ENCODE results near the gene CDKN1C.

The CDKN1C gene

GRCh38 chr11:2867142-2867541 lies 18.4 kb downstream of the CDKN1C start:
- no peak for FAIRE-seq

GRCh38 chr11:2865922-2866577 lies 19.5 kb downstream of the CDKN1C start:
- FAIRE-seq: no peak

GRCh38 chr11:2864901-2865300 lies 20.7 kb downstream of the CDKN1C start:
- FAIRE-seq: no peak

DNA sequence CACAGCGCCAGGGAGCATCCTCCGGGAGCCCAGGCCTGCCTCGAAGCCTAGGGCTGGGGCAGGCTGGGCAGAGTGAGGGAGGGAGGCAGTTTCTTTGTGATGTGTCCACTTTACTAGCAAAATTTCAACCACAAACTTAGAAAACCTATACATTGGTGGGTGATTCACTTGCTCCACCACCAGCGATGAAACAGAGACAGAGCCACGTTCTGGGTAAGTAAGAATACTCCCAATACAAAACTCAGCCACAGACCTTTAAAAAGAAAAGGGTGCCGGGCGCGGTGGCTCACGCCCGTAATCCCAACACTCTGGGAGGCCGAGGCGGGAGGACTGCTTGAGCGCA lies 22.3 kb downstream of the CDKN1C start:
- no peak for FAIRE-seq

DNA sequence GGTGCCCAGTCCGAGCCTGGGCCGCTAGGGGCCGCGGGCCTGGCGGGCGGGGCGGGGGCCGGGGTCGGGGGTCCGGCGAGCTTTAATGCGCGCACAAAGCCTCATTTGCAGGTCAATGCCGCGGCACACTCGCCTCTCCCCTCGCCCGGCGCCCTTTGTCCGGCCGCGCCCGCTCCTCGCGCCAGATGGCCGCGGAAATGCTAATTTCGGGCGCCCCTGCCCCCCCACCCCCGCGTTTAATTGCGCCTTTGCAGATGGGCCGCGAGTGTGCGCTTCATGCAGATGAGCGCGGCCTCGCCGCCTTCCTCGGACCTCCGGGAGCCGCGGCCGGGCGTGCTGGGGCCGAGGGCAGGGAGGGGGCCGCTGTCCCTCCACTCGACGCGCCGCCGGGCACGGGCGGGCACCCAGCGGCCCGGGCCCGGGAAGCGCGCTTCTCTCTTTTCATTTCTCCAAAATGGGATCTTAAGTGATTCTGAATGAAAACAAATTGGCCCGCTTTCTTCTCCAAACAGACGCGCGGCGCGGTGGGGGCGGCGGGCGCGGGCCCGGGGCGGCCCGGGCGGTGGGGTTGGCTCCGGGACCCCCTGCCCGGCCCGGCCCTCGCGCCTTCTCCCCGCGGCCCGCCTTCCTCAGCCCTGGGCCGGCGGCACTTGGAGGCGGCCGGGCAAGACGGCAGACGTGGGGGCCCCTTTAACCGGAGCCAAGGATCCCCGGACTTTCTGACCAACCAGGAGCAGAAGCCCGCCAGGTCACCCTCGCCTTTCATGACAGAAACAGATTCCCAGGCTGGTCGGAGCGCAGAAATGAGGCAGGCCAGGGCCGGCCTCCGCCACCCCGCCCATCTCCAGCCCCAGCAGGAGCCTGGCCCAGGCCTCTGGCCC lies 22.9 kb downstream of the CDKN1C start:
- no peak for FAIRE-seq

GRCh38 chr11:2860636-2861035 lies 24.9 kb downstream of the CDKN1C start:
- no peak for FAIRE-seq

DNA sequence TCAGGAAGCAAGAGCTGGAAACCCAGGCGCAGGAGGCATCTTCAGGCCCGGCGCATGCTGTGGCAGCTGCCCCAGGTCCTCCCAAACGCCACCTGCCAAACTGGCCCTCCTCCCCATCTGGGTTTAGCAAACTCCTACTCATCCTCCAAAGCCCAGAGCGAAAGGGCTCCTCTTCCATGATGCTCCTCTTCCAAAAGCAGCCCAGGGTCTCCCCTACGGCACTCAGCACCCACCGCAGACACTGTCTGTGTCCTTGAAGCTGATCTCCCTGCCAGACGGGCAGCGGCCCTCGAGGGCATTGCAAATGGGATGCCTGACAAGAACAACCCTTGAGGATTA lies 25.9 kb downstream of the CDKN1C start:
- no peak for FAIRE-seq

- no peak for FAIRE-seq
Observed at GRCh38 chr11:2858995-2859698, 26.4 kb downstream of the CDKN1C start.

DNA sequence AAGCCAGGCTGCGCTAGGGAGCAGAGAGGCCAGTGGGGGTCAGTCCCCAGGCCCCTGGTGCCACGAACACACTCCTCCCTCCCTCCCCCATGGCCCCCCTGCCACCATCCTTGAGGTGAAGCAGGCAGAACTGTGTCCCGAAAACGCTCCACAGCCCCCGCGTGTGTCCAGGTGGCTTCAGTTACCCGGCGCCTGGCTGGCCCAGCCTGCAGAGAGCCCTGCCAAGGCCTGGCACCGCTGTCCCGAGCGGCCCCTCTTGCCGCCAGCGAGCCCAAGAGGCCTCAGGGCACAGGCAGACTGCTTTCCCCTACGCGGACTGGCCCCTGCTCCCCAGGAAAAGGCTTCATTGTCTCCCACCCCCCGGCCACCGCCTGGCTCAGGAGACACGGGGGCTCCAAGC lies 27.7 kb downstream of the CDKN1C start:
- no peak for FAIRE-seq

GRCh38 chr11:2857276-2857675 lies 28.3 kb downstream of the CDKN1C start:
- no peak for FAIRE-seq

DNA sequence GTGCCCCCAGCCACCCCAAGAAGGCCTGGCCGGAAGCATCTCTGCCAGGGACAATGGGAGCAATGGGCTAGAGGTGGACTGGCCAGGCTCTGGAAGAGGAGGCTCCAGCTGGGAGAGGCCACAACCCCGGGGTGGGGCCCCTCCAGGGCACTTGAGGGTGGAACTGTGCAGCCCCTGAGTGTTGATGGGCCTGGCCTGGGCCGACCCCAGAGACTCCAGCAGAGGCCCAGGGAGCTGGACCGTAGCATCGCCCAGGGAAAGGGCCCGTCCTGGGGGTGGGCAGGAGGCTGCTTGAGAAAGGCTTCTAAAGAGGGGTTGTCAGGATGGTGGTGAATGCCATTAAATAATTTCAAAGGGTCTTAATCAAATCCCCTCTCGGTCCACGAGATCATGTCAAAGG lies 30.4 kb downstream of the CDKN1C start:
- no peak for FAIRE-seq

DNA sequence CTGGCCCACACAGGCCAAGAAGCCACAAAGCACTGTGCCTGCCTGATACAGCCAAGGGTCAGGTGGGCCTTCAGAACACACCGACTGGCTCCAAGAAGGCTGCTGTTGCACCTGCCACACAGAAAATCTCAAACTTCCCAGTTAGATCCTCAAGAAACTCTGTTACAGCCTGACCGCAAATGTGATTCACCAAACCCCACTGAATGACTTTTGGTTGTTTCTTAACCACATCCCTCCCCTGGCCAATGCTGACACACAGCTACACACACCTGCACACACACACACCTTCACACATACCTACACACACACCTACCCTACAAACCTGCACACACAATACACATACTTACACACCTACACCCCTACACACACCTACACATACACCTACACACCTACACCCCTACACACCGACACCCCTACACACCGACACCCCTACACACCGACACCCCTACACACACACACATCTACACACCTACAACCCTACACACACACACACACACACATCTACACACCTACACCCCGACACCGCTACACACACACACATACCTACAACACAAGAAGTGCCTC lies 31.5 kb downstream of the CDKN1C start:
- no peak for FAIRE-seq

- no peak for FAIRE-seq
Observed at GRCh38 chr11:2853401-2853800, 32.2 kb downstream of the CDKN1C start.

DNA sequence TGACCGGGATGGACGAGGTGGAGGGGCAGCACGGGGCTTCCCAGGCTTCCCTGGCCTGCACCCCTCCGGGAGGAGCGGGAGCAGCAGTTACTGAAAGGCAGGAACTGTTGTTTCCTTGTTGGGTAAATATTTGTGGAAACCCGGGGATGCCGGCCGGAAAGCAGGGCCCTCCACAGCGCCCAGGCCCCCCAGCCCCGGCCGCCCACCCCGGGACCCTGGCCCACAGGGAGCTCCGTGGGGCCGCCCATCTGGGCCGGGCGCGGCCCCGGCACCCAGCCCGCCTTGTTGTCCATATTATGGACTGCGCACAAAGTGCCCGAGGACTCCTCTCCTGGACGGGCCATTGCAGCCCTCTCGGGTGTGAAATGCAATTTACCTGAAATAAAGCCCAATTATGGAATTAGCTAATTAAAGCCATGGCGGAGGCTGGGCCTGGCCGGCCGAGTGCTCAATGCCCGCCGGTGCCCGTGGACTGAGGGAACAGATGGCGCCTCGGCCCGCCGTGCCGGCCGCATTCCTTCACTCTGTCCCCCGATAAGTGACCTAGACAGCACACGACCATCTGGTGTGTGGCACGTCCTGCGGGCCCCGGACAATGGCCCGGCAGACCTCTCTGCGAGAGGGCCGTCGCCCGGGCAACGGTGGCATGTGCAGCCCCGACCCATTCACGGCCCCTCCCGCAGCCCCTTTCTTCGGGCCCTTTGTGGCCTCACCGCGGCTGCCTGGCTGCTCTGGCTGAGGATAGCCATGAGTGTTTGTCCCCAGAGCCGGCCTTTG lies 35.4 kb downstream of the CDKN1C start:
- FAIRE-seq: no peak

GRCh38 chr11:2848497-2848896 lies 37.1 kb downstream of the CDKN1C start:
- FAIRE-seq: no peak

DNA sequence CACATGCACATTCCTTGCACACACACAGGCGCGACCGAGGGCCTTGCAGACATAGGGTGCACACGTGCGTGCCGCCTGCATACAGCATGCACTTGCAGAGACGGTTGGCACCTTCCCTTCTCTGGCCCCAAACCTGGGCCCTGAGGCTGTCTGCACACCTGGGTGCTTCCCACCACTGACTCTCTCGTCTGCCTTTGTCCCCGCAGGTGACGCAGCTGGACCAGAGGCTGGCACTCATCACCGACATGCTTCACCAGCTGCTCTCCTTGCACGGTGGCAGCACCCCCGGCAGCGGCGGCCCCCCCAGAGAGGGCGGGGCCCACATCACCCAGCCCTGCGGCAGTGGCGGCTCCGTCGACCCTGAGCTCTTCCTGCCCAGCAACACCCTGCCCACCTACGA lies 38.0 kb downstream of the CDKN1C start:
- FAIRE-seq: no peak

DNA sequence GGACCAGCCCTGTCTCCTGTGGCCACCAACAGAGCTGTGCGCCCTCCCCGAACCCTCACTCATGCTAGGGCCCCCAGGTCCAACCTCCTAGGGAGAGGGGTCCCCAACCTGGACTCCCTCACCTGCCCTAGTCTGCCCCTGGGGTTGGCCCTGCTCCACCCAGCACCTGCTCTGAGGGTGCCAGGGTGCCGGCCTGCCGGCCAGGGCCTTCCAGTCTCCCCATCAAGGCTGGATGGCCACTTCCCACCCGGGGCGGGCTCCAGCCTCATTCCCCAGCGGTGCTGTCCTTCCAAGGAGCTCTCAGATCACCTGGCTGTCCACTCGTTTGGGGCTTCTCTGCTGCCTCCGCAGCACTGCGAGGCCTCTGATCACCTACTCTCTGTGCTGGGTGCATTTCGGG lies 39.1 kb downstream of the CDKN1C start:
- no peak for FAIRE-seq

DNA sequence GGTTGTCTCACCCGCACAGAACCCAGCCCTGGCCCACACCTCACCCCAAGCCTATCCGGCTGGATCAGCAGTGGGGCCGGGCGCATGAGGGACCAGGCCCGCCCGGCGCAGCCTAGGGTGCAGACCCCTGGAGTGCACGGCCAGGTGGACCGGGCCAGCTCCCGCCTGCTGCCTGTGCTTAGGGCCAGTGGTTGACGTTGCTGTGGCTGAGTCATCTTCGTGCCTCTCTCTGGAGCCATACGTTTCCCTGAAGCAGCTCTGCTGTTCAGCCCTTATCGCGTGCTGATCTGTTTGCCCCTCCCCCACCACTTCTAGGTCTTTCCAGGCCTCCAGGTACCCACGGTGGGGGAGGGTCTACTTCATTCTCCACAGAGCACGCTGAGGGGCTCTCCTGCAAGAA lies 39.5 kb downstream of the CDKN1C start:
- no peak for FAIRE-seq

DNA sequence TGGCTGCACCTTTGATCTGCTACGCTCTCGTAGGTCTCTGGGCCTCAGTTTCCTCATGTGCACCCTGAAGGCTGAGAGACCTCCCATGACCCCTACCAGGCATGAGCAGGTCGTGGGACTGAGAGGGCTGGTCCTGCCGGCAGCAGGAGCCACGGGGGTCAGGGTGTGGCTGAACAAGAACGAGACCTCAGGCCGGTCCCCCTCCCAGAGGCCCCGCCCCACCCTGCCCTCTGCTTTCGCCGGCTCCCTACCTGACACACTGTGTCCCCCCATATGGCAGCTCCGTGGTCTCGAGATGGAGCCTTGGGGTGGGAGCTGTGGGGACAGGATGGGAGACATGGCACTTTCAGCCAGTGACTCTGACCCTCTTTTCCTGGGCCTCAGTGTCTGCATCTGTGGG lies 40.6 kb downstream of the CDKN1C start:
- no peak for FAIRE-seq

- no peak for FAIRE-seq
Observed at GRCh38 chr11:2844116-2844842, 41.3 kb downstream of the CDKN1C start.

DNA sequence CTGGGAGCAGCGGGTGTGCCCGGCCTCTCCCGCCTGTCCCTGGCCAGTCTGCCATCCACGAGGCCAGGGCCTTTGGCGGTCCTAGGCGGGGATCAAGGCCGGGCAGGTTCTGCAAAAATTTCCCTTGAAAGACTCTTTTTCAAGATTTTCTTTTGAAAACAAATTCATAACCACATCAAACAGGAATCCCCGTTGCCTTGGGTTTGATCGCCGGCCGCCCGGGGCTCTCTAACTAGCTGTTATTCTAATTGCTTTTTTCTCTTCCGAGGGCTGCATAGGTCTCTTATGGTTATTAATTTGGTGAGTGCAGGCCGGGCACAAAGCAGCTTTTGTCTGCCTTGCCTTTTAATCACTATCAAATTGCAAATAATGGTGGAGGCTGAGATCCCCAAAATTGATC lies 42.0 kb downstream of the CDKN1C start:
- no peak for FAIRE-seq

DNA sequence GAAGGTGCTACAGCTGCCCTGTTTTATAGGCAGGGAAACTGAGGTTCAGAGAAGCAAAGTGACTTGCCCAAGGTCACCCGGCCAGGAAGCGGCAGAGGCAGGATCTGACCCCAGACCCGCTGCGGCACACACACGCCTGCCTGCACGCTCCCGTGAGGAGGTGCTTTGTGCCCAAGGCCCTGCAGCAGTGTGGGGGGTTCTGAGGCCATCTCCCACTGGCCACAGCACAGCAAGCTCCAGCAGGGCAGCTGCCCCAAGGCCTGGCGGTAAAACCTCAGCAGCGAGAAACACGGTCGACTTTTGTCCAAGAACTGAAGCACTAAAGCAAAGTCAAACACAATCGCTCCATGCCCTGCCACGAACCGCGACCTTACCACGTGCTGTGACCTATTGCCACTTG lies 42.7 kb downstream of the CDKN1C start:
- no peak for FAIRE-seq
